GM23248 (cell line): ENCODE measurements around the gene KRTAP29-1.

ENCODE experiments used
- EZH2 ChIP-seq: fragments of 200-600 bp; sonication (generic); IDR thresholded peaks from 2 replicates; pipeline ENCODE4 v1.6.1; 2018; ENCODE audit warnings: antibody characterized with exemption, mild to moderate bottlenecking; ENCODE audit not compliant: insufficient read depth, poor library complexity, severe bottlenecking
- EZH2phosphoT487 ChIP-seq: fragments of 200-600 bp; sonication (generic); IDR thresholded peaks from 2 replicates; pipeline ENCODE4 v1.6.1; 2018; ENCODE audit warnings: antibody characterized with exemption, moderate library complexity, mild to moderate bottlenecking, low read depth; ENCODE audit not compliant: insufficient read depth

- TF ChIP-seq EZH2 (no peak), EZH2phosphoT487 (no peak)
Measured at GRCh38 chr17:41340494-41340893, 37.8 kb upstream of the KRTAP29-1 start.
